Measurements from ENCODE around the gene PPP3CB.

GRCh38 chr10:73424478-73424877 lies 71.3 kb downstream of the PPP3CB start:
- TF ChIP-seq CTCF (conservative IDR thresholded peaks at IDR 0.05; ENCODE audit: low read depth in 2 of 2) (no peak), POLR2AphosphoS5 (IDR thresholded peaks at IDR 0.05; ENCODE audit: low read depth) (no peak), EZH2 (IDR thresholded peaks at IDR 0.05; ENCODE audit: low read depth, unreplicated experiment) (no peak), EZH2phosphoT487 (IDR thresholded peaks at IDR 0.05; ENCODE audit: unreplicated experiment) (no peak), ETS1 (IDR thresholded peaks at IDR 0.05) (no peak), REST (IDR thresholded peaks at IDR 0.05; ENCODE audit: unreplicated experiment) (no peak), CREB1 (CRISPR knock-in tag; IDR thresholded peaks at IDR 0.05; ENCODE audit: low read depth) (no peak), NANOG (IDR thresholded peaks at IDR 0.05; ENCODE audit: borderline replicate concordance) (no peak)

Measured in GM23338 (cell line).